Left ventricle myocardium inferior (tissue), 1 donor: ENCODE results near the gene SYVN1. TPM values are rescaled to one million over a fixed set of nuclear protein-coding genes. Genes with fewer than 3 reads are reported as not detected.
A peak's percentile ranks its signal among the peaks of the same experiment; 100 is the strongest.

Source experiments
- DNase-seq: peaks from one replicate; pipeline ENCODE4 v3.0.0-alpha.2; 2020
- H3K27ac ChIP-seq: fragments of 200-600 bp; replicated peaks from 2 replicates; pipeline ENCODE4 v1.8.0; 2021
- H3K27me3 ChIP-seq: fragments of 200-600 bp; 2 replicates; pipeline ENCODE4 v1.8.0; 2021; ENCODE audit warnings: low read depth
- H3K36me3 ChIP-seq: fragments of 200-600 bp; 2 replicates; pipeline ENCODE4 v1.8.0; 2021
- H3K4me1 ChIP-seq: fragments of 200-600 bp; 2 replicates; pipeline ENCODE4 v1.8.0; 2021
- H3K4me3 ChIP-seq: fragments of 200-600 bp; 2 replicates; pipeline ENCODE4 v1.8.0; 2021; ENCODE audit warnings: mild to moderate bottlenecking, moderate library complexity
- H3K9me3 ChIP-seq: fragments of 200-600 bp; replicated peaks from 2 replicates; pipeline ENCODE4 v1.8.0; 2021
- intact Hi-C: fragments of 100-400 bp; cut with micrococcal nuclease; formaldehyde crosslinking; loops from one replicate; pipeline ENCODE4 v1.11.0; 2022
- total RNA-seq: library from RNA; stranded (reverse); fragmentation: NEBNext Ultra II Directional; extraction: Animal tissue kit (Norgen Biotek cat#: 25700); gene quantifications from one replicate; pipeline ENCODE4 v1.2.1, GENCODE V29; 2021
- TF ChIP-seq, protein P1 (sequence below): fragments of 200-600 bp; IDR thresholded peaks from 2 replicates; pipeline ENCODE4 v1.8.0; 2021; ENCODE audit warnings: antibody characterized with exemption, mild to moderate bottlenecking, borderline replicate concordance
- donor health status: DM: no; HTN: yes; CAD: no; lungs with severe emphysema.

The SYVN1 gene
- total RNA-seq, 1 donor from 2014 or later, result 25.6 TPM

DNA sequence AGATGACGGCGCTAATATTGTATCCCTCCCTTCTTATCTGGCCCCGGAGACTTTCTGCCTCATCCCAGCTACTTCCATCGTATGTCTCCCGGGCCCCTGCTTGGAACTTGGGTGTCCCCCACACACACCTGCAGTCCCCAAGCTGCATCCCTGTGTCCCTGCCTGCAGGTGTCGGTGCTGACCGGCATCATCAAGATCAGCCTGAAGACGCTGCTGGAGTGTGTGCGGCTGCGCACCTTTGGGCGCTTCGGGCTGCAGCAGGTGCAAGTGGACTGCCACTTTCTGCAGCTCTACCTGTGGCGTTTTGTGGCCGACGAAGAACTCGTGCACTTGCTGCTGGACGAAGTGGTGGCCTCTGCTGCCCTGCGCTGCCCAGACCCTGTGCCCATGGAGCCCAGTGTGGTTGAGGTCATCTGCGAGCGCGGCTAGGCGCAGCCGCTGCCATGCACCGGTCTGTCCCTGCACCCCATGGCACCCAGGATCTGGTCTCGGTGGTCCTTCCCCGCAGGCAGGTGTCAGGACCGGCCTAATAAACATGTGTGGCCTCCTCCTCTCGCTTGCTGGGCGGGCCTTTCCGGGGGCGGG is 23.1 kb downstream of the SYVN1 start:
- intact Hi-C loops, result no loop called here
- H3K4me1 ChIP-seq, result peaks cover 60% of the 10 kb centered on the region
- peak overlapping the region; percentile 84 for H3K27ac ChIP-seq
- peaks cover 39% of the 10 kb centered on the region for H3K36me3 ChIP-seq
- peak overlapping the region; percentile 77 for H3K4me3 ChIP-seq
- TF ChIP-seq, protein P1, sequence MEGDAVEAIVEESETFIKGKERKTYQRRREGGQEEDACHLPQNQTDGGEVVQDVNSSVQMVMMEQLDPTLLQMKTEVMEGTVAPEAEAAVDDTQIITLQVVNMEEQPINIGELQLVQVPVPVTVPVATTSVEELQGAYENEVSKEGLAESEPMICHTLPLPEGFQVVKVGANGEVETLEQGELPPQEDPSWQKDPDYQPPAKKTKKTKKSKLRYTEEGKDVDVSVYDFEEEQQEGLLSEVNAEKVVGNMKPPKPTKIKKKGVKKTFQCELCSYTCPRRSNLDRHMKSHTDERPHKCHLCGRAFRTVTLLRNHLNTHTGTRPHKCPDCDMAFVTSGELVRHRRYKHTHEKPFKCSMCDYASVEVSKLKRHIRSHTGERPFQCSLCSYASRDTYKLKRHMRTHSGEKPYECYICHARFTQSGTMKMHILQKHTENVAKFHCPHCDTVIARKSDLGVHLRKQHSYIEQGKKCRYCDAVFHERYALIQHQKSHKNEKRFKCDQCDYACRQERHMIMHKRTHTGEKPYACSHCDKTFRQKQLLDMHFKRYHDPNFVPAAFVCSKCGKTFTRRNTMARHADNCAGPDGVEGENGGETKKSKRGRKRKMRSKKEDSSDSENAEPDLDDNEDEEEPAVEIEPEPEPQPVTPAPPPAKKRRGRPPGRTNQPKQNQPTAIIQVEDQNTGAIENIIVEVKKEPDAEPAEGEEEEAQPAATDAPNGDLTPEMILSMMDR, result no peak
- H3K9me3 ChIP-seq, result no peaks in the 10 kb centered on the region
- H3K27me3 ChIP-seq, result no peaks in the 10 kb centered on the region
- no peak for DNase-seq

DNA sequence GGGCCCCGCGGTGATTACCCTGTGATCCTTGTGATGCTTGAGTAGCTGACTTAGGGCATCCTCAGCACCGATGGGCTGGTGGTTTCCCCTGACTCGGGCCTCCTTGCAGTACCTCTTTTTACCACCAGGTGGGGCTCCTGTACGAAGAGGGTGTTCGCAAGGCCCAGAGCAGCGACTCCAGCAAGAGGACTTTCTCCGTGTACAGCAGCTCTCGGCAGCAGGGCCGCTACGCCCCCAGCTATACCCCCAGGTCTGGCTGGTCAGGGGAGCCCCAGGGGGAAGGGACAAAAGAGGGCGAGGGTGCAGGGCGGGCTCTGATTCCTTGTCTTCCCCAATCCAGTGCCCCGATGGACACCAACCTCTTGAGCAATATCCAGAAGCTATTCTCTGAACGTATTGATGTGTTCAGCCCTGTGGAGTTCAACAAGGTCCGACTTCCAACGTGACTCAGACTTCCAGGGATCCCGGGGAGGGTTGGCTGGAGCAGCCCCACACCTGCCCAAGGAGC is 23.9 kb downstream of the SYVN1 start:
- peak; percentile 86 for DNase-seq
- Histone ChIP-seq H3K9me3 (no peaks in the 10 kb centered on the region), H3K27ac (peak overlapping the region; percentile 84), H3K4me1 (peaks cover 55% of the 10 kb centered on the region), H3K4me3 (peak overlapping the region; percentile 77), H3K36me3 (peaks cover 38% of the 10 kb centered on the region), H3K27me3 (no peaks in the 10 kb centered on the region)
- TF ChIP-seq, protein P1, result peak; percentile 98
- intact Hi-C loops, result no loop called here

DNA sequence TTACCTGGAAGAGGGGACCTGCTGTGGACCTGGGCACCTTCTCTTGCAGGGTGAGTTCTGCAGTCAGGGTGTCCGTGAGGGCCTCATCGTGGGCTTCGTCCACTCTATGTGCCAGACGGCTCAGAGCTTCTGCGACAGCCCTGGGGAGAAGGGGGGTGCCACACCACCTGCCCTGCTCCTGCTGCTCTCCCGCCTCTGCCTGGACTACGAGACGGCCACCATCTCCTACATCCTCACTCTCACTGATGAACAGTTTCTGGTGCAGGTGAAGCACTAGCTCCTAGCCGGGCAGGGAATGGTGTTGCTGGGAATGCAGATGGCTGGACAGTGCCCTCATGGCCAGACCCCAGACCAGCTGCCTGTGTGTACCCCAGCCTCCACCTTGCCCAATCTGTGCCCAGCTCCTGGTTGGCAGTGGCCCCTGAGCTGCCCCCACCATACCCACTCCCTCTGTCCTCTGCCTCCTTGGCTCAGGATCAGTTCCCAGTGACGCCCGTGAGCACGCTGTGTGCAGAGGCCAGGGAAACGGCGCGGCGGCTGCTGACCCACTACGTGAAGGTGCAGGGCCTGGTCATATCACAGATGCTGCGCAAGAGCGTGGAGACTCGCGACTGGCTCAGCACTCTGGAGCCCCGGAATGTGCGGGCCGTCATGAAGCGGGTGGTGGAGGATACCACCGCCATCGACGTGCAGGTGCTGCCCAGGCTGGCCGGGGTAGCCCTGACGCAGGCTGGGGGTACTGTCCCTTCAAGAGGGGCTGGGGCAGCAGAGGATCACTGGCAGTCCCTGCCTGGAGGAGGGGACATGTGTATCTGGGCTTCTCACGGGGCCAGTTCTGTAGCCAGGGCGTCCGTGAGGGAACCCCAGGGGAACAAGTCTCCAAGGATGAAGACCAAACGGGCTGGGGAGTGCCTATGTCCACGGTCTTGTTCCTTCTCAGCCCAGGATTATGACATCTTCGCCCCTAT is 24.8 kb downstream of the SYVN1 start:
- intact Hi-C loops, result no loop called here

DNA sequence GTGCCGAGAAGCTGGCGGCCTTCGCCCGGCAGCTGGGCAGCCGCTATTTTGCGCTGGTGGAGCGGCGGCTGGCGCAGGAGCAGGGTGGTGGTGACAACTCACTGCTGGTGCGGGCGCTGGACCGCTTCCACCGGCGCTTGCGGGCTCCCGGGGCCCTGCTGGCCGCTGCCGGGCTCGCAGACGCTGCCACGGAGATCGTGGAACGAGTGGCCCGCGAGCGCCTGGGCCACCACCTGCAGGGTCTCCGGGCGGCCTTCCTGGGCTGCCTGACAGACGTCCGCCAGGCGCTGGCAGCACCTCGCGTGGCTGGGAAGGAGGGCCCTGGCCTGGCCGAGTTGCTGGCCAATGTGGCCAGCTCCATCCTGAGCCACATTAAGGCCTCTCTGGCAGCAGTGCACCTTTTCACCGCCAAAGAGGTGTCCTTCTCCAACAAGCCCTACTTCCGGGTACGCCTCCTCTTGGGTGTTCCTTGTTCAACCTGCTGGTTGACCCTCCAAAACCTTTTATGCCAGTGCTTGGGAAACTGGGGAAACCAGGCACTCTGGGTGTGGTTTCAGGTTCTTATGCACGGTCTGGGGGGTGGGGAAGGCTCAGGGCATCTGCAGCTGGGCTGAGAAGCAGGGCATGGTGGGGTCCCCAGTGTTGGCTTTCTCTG is 25.7 kb downstream of the SYVN1 start:
- Histone ChIP-seq H3K4me3 (no peak overlapping the region), H3K4me1 (peaks cover 58% of the 10 kb centered on the region), H3K27ac (no peak overlapping the region), H3K27me3 (no peaks in the 10 kb centered on the region), H3K36me3 (peaks cover 33% of the 10 kb centered on the region), H3K9me3 (no peaks in the 10 kb centered on the region)
- intact Hi-C loops, result no loop called here
- DNase-seq, result no peak
- TF ChIP-seq, protein P1, result no peak

More for the DNA sequence above, 24.8 kb downstream of the SYVN1 start:
- no peak for DNase-seq
- no peaks in the 10 kb centered on the region for H3K9me3 ChIP-seq
- no peaks in the 10 kb centered on the region for H3K27me3 ChIP-seq
- H3K4me3 ChIP-seq, result no peak overlapping the region
- H3K36me3 ChIP-seq, result peaks cover 33% of the 10 kb centered on the region
- peak overlapping the region; percentile 84 for H3K27ac ChIP-seq
- peaks cover 57% of the 10 kb centered on the region for H3K4me1 ChIP-seq
- TF ChIP-seq, protein P1, result no peak

DNA sequence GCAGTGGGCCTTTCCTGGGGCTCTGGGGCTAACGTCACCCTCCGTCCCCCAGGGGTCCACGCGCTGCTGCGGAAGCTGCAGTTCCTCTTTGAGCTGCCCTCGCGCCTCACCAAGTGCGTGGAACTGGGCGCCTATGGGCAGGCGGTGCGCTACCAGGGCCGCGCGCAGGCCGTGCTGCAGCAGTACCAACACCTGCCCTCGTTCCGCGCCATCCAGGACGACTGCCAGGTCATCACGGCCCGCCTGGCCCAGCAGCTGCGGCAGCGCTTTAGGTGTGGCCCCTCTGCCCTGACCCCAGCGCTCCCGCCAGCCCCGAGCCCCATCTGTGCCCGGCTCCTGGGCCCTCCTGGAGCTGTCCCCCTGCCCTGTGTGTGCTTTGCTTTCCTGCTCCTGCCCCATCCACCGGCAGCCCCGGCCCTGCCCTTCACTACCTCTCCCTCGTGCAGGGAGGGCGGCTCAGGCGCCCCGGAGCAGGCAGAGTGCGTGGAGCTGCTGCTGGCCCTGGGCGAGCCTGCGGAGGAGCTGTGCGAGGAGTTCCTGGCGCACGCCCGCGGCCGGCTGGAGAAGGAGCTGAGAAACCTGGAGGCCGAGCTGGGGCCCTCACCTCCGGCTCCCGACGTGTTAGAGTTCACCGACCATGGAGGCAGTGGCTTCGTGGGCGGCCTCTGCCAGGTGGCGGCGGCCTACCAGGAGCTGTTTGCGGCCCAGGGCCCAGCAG is 26.4 kb downstream of the SYVN1 start:
- Histone ChIP-seq H3K27me3 (no peaks in the 10 kb centered on the region), H3K36me3 (peaks cover 33% of the 10 kb centered on the region), H3K9me3 (no peaks in the 10 kb centered on the region), H3K27ac (no peak overlapping the region), H3K4me1 (peaks cover 58% of the 10 kb centered on the region), H3K4me3 (no peak overlapping the region)
- DNase-seq, result no peak
- TF ChIP-seq, protein P1, result no peak
- intact Hi-C loops, result no loop called here
